Measurements from ENCODE around the gene HSDL2. TPM values are rescaled to one million over a fixed set of nuclear protein-coding genes. Genes with fewer than 3 reads are reported as not detected.
A peak's percentile ranks its signal among the peaks of the same experiment; 100 is the strongest.
"Not testable (repeated sequence)": the region's sequence is repeated elsewhere in the genome, so short reads cannot be mapped to it uniquely, and the experiment has no call there.

HSDL2 gene
- total RNA-seq, 1 experiment from 2014 or later: 45.8 TPM

GRCh38 chr9:112366591-112366990, 13.3 kb upstream of the HSDL2 start:
- no peak for DNase-seq (ENCODE audit: low read depth)

GRCh38 chr9:112367465-112367864, 12.4 kb upstream of the HSDL2 start:
- DNase-seq (ENCODE audit: low read depth): no peak

GRCh38 chr9:112369817-112370216, 10.1 kb upstream of the HSDL2 start:
- no peak for DNase-seq (ENCODE audit: low read depth)

- DNase-seq (ENCODE audit: low read depth): no peak
Measured at GRCh38 chr9:112371060-112371459, 8.8 kb upstream of the HSDL2 start.

- DNase-seq (ENCODE audit: low read depth): not testable (repeated sequence)
Measured at GRCh38 chr9:112373666-112374065, 6.2 kb upstream of the HSDL2 start.

- DNase-seq (ENCODE audit: low read depth): not testable (repeated sequence)
Measured at GRCh38 chr9:112374232-112374631, 5.7 kb upstream of the HSDL2 start.

GRCh38 chr9:112375361-112375760, 4.5 kb upstream of the HSDL2 start:
- DNase-seq (ENCODE audit: low read depth): no peak

- DNase-seq (ENCODE audit: low read depth): no peak
Measured at GRCh38 chr9:112377087-112377486, 2.8 kb upstream of the HSDL2 start.

- no peak for DNase-seq (ENCODE audit: low read depth)
Measured at GRCh38 chr9:112377684-112378327, 2.1 kb upstream of the HSDL2 start.

- DNase-seq (ENCODE audit: low read depth): peak; percentile 7
Measured at GRCh38 chr9:112378328-112379176, 1.4 kb upstream of the HSDL2 start.

GRCh38 chr9:112379177-112380101, 469 bp upstream of the HSDL2 start:
- peak; percentile 98 for DNase-seq (ENCODE audit: low read depth)

- peak; percentile 25 for DNase-seq (ENCODE audit: low read depth)
Measured at GRCh38 chr9:112380825-112381221, 915 bp downstream of the HSDL2 start.

GRCh38 chr9:112382066-112382465, 2.2 kb downstream of the HSDL2 start:
- no peak for DNase-seq (ENCODE audit: low read depth)

GRCh38 chr9:112382501-112383364, 2.8 kb downstream of the HSDL2 start:
- DNase-seq (ENCODE audit: low read depth): no peak

- DNase-seq (ENCODE audit: low read depth): no peak
Measured at GRCh38 chr9:112384219-112384618, 4.3 kb downstream of the HSDL2 start.

- DNase-seq (ENCODE audit: low read depth): no peak
Measured at GRCh38 chr9:112384690-112385089, 4.8 kb downstream of the HSDL2 start.

- no peak for DNase-seq (ENCODE audit: low read depth)
Measured at GRCh38 chr9:112387115-112387514, 7.2 kb downstream of the HSDL2 start.

GRCh38 chr9:112389897-112390296, 10.0 kb downstream of the HSDL2 start:
- DNase-seq (ENCODE audit: low read depth): not testable (repeated sequence)

GRCh38 chr9:112391936-112392560, 12.1 kb downstream of the HSDL2 start:
- not testable (repeated sequence) for DNase-seq (ENCODE audit: low read depth)

GRCh38 chr9:112393146-112393545, 13.2 kb downstream of the HSDL2 start:
- peak; percentile 57 for DNase-seq (ENCODE audit: low read depth)

Measured in LHCN-M2 (cell line).